ENCODE data around the gene BPIFB2.

DNA sequence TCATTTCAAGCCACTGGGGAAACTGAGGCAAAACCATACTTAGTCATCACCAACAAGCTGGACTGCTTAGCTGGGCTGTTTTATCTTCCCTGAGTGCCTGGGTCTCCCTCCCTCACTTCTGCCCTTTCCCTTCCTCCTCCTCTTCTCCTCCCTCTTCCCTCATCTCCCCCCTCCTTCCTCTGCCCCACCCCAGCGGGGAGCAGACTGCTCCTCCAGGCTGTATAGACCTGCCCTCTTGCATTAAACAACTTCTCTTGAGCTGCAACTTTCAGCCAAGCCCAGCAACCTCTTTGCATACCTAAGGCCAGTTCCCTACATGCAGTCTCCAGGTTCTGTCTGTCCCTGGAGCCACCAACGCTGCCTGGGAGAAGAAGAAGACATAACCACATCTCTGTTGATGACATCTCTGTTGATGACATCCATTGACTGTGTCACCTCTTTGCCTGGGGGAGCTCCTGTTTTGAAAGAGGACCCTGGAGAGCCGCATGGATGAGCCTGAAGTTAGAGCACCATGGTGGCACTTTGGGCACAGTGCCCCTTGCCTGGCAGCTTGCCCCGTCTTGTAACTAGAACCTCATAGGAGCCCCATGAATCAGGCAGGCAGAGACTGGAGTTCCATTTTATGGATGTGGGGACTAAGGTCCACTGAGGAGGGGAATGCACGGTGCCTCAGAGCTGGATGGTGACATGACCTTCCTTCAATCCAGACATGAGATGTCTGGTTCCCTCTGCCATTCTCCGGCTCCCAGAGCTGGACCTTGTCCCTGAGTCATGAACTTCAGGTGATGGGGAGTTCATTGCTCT lies 16.1 kb downstream of the BPIFB2 start:
- TF ChIP-seq, protein P1, sequence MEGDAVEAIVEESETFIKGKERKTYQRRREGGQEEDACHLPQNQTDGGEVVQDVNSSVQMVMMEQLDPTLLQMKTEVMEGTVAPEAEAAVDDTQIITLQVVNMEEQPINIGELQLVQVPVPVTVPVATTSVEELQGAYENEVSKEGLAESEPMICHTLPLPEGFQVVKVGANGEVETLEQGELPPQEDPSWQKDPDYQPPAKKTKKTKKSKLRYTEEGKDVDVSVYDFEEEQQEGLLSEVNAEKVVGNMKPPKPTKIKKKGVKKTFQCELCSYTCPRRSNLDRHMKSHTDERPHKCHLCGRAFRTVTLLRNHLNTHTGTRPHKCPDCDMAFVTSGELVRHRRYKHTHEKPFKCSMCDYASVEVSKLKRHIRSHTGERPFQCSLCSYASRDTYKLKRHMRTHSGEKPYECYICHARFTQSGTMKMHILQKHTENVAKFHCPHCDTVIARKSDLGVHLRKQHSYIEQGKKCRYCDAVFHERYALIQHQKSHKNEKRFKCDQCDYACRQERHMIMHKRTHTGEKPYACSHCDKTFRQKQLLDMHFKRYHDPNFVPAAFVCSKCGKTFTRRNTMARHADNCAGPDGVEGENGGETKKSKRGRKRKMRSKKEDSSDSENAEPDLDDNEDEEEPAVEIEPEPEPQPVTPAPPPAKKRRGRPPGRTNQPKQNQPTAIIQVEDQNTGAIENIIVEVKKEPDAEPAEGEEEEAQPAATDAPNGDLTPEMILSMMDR (IDR thresholded peaks at IDR 0.05) = no peak
- TF ChIP-seq POLR2A (IDR thresholded peaks at IDR 0.05) = no peak
